AG04450 (cell line): ENCODE results near the gene MRRF. TPM values are rescaled to one million over a fixed set of nuclear protein-coding genes. Genes with fewer than 3 reads are reported as not detected.

Source experiments
- CTCF ChIA-PET: fragments of 300-600, 350-600 bp; formaldehyde crosslinking; extraction: SDS; loops from one replicate; lab custom pipeline; 2022; ENCODE audit warnings: antibody characterized with exemption, inconsistent platforms; lab: Charles Lee
- POLR2A ChIA-PET: fragments of 350-600 bp; formaldehyde crosslinking; extraction: SDS; loops from one replicate; lab custom pipeline; 2021; ENCODE audit warnings: antibody characterized with exemption, inconsistent platforms; lab: Yijun Ruan, JAX
- DNase-seq: peaks from one replicate; pipeline ENCODE4 v3.0.0-alpha.2; 2011; ENCODE audit warnings: low read depth, low spot score
- H3K27ac ChIP-seq: one replicate; pipeline ENCODE4 v1.5.1; 2012; ENCODE audit warnings: low read depth, low read length, control low read depth
- H3K27me3 ChIP-seq: one replicate; pipeline ENCODE4 v1.6.0; 2012; ENCODE audit warnings: low read length; ENCODE audit not compliant: control insufficient read depth, insufficient read depth
- H3K4me3 ChIP-seq: 2 replicates; pipeline ENCODE4 v1.5.1; 2011; ENCODE audit warnings: mild to moderate bottlenecking, low read depth, low read length, control low read depth
- H3K9me3 ChIP-seq: 2 replicates; pipeline ENCODE4 v1.5.1; 2012; ENCODE audit warnings: low read length; ENCODE audit not compliant: control insufficient read depth, insufficient read depth
- CTCF ChIP-seq: IDR thresholded peaks from 2 replicates; pipeline ENCODE4 v1.5.1; 2011; ENCODE audit warnings: low read depth, low read length, control low read depth, inconsistent platforms
- polyA plus RNA-seq: library from polyadenylated mRNA; depleted of rRNA; stranded (reverse); fragments of >200 nt; gene quantifications from 2 replicates; pipeline ENCODE4 v1.2.3, GENCODE V29; 2011

Gene MRRF
- polyA plus RNA-seq, 1 experiment: 50.1 TPM

DNA sequence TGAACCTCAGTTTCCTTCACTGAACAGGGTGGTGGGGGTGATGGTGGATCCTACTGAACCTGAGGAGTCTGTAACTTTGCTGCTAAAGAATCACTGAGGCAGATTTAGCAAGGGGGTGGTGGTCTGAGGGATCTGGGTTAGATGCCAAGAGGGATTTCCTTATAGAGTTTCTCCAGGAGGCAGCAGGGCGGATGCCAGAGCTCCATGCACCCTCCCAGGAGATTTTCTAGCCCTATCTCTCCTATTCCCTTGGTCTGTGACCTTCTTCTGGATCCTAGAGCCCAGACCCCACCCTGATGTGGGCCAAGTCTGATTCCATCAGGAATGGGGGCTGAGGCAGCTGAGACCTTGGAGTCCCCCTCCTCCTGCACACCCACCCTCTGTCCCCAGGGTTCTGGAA, 112.1 kb downstream of the MRRF start:
- CTCF ChIA-PET: interaction anchor here (0.8 kb wide), 1 partner anchor 18 kb away, joined by 4 read pairs; no protein-coding TSS in a partner anchor
- POLR2A ChIA-PET: no interaction called here
- no peak for DNase-seq
- Histone ChIP-seq H3K4me3 (no peak overlapping the region), H3K9me3 (no peaks in the 10 kb centered on the region; the same call in none of the 2 replicates), H3K27ac (peak overlapping the region; percentile 39), H3K27me3 (no peaks in the 10 kb centered on the region)
- no peak for TF ChIP-seq CTCF

GRCh38 chr9:122377241-122378164, 112.8 kb downstream of the MRRF start:
- Histone ChIP-seq H3K4me3 (no peak overlapping the region), H3K9me3 (no peaks in the 10 kb centered on the region; the same call in none of the 2 replicates), H3K27me3 (no peaks in the 10 kb centered on the region), H3K27ac (peak overlapping the region; percentile 39)
- DNase-seq: no peak
- CTCF ChIA-PET: no interaction called here
- POLR2A ChIA-PET: interaction anchor here (0.5 kb wide), 1 partner anchor 52 kb away, joined by 4 read pairs; no protein-coding TSS in a partner anchor
- TF ChIP-seq CTCF: no peak

DNA sequence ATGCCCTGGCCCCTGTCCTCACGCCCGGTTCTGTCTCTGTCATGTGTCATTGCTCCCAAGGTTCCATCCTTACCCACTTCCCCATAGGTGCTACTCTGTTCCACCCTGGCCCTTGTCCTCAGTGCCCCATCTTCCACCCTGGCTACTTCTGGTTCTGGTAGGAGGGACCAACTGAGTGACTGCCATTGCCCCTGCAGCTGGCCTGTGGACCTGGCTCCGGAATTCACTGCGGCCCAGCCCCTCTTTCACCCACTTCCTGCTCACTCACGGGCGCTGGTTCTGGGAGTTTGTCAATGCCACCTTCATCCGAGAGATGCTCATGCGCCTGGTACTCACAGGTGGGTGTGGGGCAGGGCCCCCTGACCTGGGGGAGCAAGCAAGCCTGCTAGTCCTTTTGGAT, 113.6 kb downstream of the MRRF start:
- H3K9me3 ChIP-seq: no peaks in the 10 kb centered on the region; the same call in none of the 2 replicates
- ChIA-PET CTCF (no interaction called here), POLR2A (interaction anchor here (0.5 kb wide), 1 partner anchor 53 kb away, joined by 4 read pairs; no protein-coding TSS in a partner anchor)
- H3K27me3 ChIP-seq: no peaks in the 10 kb centered on the region
- H3K27ac ChIP-seq: no peak overlapping the region
- no peak overlapping the region for H3K4me3 ChIP-seq
- DNase-seq: no peak
- no peak for TF ChIP-seq CTCF

DNA sequence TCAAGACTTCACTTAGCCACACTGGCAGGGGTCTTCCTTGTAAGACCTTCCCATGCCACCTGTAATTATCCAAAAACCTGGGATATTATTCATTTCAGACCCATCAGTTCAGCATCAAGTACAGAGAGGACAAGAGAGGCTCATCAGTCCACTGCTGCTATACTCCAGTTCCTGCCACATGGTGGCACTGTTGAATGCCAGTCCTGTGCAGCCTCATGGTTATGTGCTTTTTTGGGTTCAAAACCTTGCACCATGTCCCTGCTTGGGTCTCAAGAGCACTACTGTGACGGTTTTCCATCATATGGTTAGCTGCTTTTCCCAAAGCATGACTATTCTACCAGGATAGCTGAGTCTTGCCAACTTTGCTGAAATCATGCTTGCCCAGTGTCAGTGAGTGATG, 114.7 kb downstream of the MRRF start:
- H3K4me3 ChIP-seq: no peak overlapping the region
- H3K9me3 ChIP-seq: no peaks in the 10 kb centered on the region; the same call in none of the 2 replicates
- no peaks in the 10 kb centered on the region for H3K27me3 ChIP-seq
- H3K27ac ChIP-seq: no peak overlapping the region
- no peak for DNase-seq
- ChIA-PET CTCF (no interaction called here), POLR2A (interaction anchor here (0.9 kb wide), 1 partner anchor 15 kb away, joined by 3 read pairs; no protein-coding TSS in a partner anchor)
- peak; percentile 36 for TF ChIP-seq CTCF

DNA sequence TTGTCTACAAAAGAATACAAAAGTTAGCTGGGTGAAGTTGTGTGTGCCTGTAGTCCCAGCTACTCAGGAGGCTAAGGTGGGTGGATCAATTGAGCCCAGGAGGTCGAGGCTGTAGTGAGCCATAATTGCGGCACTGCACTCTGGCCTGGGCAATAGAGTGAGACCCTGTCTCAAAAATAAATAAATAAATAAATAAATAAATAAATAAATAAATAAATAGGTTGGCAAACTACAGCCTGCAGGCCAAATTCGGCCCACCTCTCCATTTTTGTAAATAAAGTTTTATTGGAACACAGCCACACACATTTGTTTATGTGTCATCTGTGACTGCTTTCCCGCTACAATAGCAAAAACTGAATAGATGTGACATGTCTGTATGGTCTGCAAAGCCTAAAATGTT, 115.6 kb downstream of the MRRF start:
- ChIA-PET POLR2A (no interaction called here), CTCF (no interaction called here)
- no peak for DNase-seq
- no peaks in the 10 kb centered on the region; the same call in none of the 2 replicates for H3K9me3 ChIP-seq
- H3K27ac ChIP-seq: no peak overlapping the region
- H3K27me3 ChIP-seq: no peaks in the 10 kb centered on the region
- H3K4me3 ChIP-seq: no peak overlapping the region
- no peak for TF ChIP-seq CTCF
